Measurements from ENCODE around the gene TMEM121.

TMEM121 gene

GRCh38 chr14:105486974-105487448, 39.4 kb upstream of the TMEM121 start:
- DNase-seq (ENCODE audit: low read depth in 4 of 4, low spot score in 1 of 4) = no peak

- peak in 1 of 4 experiments; percentile 52 for DNase-seq (ENCODE audit: low read depth in 4 of 4, low spot score in 1 of 4)
Measured at GRCh38 chr14:105487449-105487985, 38.9 kb upstream of the TMEM121 start.

- DNase-seq (ENCODE audit: low read depth in 4 of 4, low spot score in 1 of 4) = no peak
Measured at GRCh38 chr14:105487986-105488777, 38.2 kb upstream of the TMEM121 start.

- no peak for DNase-seq (ENCODE audit: low read depth in 4 of 4, low spot score in 1 of 4)
Measured at GRCh38 chr14:105488781-105489541, 37.4 kb upstream of the TMEM121 start.

DNA sequence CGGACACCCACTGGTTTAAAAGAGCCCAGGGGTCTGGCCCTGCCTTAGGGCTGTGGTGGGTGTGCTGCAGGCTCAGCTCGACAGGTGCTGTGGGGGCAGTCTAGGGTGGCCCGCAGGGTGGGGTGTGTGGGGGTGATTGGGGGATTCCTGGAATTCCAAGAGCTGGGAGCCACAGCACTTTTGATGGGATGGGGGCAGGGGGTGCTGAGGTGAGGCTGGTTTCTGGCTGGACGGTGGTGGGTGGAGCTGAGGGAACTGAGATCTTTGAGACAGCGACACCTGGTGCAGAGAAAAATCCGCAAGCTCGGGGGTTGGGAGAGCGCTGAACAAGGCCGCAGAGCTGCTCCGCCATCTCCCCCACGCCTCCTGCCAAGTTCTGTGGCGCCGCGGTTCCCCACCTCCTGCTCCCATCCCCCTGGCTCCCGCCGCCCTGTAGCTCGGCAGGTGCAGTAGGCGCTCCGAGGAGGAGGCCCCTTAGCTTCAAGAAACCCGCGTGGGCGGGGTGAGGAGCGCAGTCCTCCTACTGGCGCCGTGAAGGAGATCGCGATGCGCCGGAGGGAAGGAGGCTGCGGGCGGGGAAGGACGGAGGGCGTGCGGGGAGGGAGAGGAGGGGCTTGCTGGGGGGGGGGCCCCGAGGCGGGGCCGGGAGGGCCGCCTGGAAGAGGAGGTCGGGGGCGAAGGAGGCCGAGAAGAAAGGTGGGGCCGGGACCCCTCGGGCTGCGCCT, 36.7 kb upstream of the TMEM121 start:
- DNase-seq (ENCODE audit: low read depth in 4 of 4, low spot score in 1 of 4) = peak; percentile 63 to 77 (median 68)

- no peak for DNase-seq (ENCODE audit: low read depth in 4 of 4, low spot score in 1 of 4)
Measured at GRCh38 chr14:105490267-105490571, 36.2 kb upstream of the TMEM121 start.

DNA sequence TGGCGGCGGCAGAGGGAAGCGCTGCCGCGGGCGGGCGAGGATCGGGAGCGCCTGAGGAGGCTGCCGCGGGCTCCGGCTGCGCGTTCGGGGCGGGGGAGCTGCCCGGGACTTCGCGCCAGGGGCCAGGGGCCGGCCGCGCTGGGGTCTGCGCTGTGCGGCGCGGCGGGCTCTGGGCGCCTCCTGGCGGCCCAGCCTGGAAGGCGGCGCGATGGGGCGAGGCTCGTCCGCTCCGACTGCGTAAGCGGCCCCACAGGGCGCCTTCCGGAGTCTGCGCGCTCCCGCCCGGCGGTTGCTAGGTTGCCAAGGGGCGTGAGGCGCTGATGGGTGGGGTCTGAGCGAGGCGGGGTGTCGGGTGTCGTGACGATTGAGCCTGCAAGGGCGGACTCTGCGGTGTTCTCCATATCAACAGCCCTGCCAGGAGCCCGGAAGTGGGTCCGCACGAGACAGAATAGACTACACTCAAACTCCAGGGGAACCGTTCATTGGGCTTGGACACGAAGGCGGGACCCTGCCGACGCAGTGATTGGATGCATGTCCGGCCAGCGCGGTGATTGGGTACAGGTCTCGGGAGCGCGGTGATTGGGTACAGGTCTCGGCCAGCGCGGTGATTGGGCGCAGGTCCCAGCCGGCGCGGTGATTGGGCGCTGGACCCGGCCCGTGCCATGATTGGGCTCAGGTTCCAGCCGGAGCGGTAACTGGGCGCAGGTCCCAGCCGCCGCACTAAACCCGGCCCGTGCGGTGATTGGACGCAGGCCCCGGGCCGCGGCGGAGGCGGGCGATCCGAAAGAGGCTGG, 35.6 kb upstream of the TMEM121 start, which contains the start of gene TEDC1:
TSS of gene TEDC1 (plus strand) at position 675 of the 794 bp plus-strand sequence. CDS start 130 bp downstream, outside the sequence.
- peak; percentile 91 to 99 (median 98) for DNase-seq (ENCODE audit: low read depth in 4 of 4, low spot score in 1 of 4)

DNA sequence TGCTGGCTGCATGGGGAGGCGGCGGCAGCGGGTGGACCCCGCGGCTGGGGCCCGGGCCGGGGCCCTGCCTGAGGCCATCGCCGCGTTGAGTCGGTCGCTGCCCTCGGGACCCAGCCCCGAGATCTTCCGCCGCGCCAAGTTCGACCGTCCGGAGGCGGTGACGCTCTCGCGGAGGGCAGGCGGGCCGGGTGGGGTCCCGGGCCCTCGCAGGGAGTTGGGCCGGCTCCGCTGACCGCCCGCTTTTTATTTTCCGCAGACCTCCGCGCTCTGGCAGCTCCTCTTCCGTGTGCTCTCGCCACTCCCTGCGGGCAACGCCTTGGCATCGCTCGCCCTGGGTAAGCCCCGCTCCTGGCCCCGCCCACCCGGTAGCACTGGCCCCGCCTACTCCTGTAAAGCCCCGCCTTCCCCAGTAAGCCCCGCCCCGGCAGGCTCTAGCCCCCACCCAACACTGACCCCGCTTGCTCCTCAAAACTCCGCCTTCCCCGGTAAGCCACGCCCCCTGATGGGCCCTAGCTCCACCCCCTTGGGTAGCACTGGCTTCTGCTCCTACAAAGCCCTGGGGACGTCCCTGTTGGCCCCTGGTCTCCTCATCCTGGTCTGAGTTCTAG, 34.9 kb upstream of the TMEM121 start:
- peak; percentile 59 to 89 (median 86) for DNase-seq (ENCODE audit: low read depth in 4 of 4, low spot score in 1 of 4)

DNA sequence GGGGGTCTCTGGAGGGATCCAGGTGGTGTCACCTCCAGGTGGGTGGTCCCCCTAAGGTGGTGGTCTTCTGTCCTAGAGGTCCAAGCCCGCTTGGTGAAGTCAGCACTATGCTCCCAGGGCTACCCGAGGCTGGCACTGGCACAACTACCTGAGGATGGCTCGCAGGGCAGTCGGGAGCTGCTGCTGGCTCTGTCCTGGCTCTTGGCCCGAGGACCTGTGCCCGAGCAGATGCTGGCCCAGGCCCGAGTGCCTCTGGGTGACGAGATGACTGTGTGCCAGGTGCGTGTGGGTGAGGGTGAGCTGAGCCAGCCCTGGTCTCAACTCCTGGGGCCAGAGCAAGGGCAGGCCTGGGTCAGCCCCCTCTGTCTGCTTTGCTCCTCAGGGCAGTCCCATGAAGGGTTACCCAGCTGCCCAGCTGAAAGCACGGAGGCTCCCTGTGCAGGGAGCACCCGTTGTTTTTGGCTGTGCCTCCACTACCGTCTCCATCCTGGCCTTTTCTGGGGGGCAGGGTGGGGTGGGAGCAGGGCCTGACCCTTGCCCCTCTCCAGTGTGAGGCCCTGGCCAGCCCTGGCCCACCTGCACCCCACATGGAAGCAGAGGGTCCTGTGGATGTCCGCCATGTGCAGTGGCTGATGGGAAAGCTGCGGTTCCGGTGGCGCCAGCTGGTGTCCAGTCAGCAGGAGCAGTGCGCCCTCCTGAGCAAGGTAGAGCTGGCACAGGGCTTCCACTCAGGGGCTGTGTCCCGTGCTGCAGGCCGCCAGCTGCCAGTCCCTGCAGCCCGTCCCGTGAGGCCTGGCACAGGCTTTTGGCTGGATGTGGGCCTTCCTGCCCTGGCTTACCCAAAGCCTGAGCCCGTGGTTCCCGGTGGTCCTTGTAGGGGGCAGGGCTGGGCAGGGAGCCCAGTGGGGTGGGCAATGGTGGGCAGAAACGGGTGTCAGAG, 34.1 kb upstream of the TMEM121 start:
- no peak for DNase-seq (ENCODE audit: low read depth in 4 of 4, low spot score in 1 of 4)

- DNase-seq (ENCODE audit: low read depth in 4 of 4, low spot score in 1 of 4) = no peak
Measured at GRCh38 chr14:105492971-105493871, 33.2 kb upstream of the TMEM121 start.

DNA sequence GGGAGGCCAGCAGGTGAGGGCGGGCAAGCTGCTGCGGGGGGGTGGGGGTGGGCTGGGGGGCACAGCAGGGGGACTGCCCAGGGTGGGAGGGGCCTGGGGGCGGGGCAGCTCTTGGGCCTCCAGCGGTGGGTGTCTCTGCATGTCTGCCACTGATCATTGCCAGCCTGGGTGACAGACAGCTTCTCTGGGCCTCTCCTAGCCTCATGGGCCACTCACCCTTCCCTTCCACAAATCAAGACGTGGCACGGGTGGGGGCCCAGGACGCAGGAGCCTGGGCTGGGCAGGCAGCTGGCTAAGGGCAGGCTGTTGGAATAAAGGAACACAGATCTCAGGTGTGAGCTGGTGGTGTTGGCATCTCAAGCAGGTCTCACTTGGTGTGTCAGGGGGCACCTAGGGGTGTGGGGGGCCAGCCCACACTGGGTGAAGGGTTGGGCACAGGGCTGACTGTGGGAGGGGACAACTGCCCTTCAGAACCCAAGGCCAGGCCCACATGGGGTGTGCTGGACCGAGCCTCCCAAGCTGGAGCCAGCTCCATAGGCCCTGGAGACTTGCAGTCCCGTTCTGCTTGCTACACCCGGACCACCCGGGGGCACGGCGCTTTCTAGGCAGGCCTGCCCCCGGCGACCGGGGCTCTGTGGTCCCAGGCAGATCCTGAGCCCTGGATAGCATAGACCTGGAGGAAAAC, 32.3 kb upstream of the TMEM121 start:
- no peak for DNase-seq (ENCODE audit: low read depth in 4 of 4, low spot score in 1 of 4)

GRCh38 chr14:105494606-105494929, 31.8 kb upstream of the TMEM121 start:
- DNase-seq (ENCODE audit: low read depth in 4 of 4, low spot score in 1 of 4) = no peak

- no peak for DNase-seq (ENCODE audit: low read depth in 4 of 4, low spot score in 1 of 4)
Measured at GRCh38 chr14:105495101-105495989, 31.0 kb upstream of the TMEM121 start.

GRCh38 chr14:105495990-105496830, 30.2 kb upstream of the TMEM121 start:
- no peak for DNase-seq (ENCODE audit: low read depth in 4 of 4, low spot score in 1 of 4)

DNA sequence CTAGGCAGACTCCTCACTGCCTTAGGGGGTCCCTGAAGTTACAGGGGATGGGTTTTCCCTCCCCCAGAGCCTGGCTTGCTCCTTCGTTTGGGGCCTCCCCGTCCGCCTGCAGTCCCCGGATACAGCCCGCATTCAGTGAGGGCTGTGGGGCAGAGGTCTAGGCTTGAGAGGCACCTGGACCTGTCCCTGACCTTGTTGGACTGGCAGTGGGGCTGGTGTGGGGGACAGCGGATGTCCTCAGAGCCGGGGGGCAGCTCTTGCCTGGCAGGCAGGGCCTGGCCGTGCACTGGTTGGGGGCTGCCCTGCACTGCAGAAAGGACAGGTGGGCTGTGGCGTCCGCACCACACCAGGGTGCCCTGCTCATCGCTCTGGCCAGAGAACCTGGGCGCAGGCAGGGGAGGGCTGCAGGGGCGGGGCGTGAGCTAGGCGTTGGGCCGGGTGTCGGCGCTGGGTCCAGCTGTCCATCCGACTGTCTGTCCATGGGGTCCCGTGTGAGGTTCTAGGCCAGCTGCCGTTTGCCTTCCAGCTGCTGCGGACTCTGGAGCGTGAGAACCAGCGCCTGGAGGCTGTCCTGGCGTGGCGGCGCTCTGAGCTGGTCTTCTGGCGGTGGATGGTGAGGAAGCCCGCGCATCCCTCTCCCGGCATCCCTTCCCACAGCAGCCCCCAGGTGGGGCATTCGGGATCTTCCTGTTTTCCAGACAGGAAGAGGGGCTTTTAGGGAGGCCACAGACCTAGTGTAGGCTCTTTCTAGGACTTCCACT, 29.4 kb upstream of the TMEM121 start:
- no peak for DNase-seq (ENCODE audit: low read depth in 4 of 4, low spot score in 1 of 4)

Data from stimulated activated CD4-positive, alpha-beta T cell treated with anti-CD3 and anti-CD28 coated beads, Interleukin-1b, Interleukin-23, amount 100 ng/mL, for 24 hours (primary cell).